GM19193 (cell line): Measurements from ENCODE around the gene COPS8.

Source experiments
- POLR2A ChIP-seq: IDR thresholded peaks from 4 replicates; pipeline ENCODE4 v1.6.1; 2011; ENCODE audit not compliant: insufficient read depth, insufficient read length; ENCODE audit errors: extremely low read depth

The COPS8 gene

GRCh38 chr2:237131749-237132533, 46.3 kb downstream of the COPS8 start:
- TF ChIP-seq POLR2A, result no peak

- no peak for TF ChIP-seq POLR2A
These were observed 47.1 kb downstream of the COPS8 start for GRCh38 chr2:237132799-237133198.

GRCh38 chr2:237134321-237135230, 48.9 kb downstream of the COPS8 start:
- TF ChIP-seq POLR2A, result no peak

DNA sequence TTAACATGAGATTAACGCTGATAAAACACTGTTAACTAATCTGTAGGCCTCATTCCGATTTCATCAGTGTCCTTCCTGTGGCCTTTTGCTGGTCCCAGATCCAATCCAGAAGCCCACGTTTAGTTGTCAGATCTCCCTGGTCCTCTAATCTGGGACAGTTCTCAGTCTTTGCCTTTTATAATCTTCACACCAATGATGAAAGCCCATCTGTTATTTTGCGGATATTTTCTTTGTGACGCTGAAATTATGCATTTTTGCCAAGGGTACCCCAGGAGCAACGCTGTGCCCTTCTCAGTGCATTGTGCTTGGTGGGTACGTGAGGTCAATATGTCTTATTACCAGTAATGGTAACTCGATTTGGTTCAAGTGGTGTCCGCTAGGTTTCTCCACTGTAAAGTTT, 51.1 kb downstream of the COPS8 start:
- no peak for TF ChIP-seq POLR2A

GRCh38 chr2:237137626-237138323, 52.1 kb downstream of the COPS8 start:
- no peak for TF ChIP-seq POLR2A

- TF ChIP-seq POLR2A, result no peak
These were observed 53.5 kb downstream of the COPS8 start for GRCh38 chr2:237139123-237139675.

DNA sequence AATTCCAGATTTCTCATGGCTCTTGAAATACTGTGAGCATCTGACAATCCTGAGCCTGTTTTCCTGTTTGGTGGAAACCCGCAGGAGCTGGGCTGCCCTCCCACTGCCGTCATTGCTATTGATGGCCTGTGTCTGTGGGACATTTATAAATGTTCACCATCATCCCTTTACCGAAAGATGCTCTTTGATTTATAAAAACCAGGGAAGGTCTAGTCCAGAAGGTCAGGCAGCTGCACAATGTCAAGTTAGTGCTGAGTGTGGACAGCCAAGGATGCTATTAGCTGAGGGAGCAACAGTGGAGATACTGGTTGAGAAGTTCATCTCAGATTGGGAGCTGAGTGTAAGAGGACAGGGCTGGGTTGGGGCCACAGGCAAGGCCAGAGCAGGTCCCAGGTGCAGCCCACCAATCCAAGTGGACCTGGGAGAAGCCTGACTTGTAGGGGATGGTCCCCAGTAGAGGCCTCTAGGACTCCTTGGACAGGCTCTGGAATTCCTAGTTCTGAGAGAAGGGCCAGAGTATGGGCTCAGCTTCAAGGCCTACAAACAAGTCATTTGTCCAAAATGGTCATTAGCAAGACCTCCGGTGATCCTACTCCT, 55.1 kb downstream of the COPS8 start:
- no peak for TF ChIP-seq POLR2A

- TF ChIP-seq POLR2A, result no peak
These were observed 55.9 kb downstream of the COPS8 start for GRCh38 chr2:237141571-237142051.

- TF ChIP-seq POLR2A, result no peak
These were observed 57.4 kb downstream of the COPS8 start for GRCh38 chr2:237143118-237143517.

- no peak for TF ChIP-seq POLR2A
These were observed 58.2 kb downstream of the COPS8 start for GRCh38 chr2:237143676-237144440.

DNA sequence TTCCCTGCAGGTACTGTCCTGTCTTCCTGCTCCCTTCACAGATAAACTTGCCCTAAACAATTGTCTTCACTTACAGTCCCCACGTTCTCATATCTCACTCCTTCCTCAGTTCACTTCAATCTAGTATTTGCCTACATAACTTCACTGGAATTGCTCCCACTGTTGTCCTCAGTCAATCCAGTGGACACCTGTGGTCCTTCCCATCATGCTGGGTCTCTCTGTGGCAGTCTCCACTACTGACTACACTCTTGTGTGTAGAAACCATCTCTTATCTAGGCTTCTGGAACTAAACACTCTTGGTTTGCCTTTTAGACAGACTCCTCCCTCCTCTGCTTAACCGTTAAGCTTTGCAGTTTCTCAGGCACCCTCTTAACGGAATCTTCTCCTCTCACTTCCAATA, 58.8 kb downstream of the COPS8 start:
- no peak for TF ChIP-seq POLR2A

DNA sequence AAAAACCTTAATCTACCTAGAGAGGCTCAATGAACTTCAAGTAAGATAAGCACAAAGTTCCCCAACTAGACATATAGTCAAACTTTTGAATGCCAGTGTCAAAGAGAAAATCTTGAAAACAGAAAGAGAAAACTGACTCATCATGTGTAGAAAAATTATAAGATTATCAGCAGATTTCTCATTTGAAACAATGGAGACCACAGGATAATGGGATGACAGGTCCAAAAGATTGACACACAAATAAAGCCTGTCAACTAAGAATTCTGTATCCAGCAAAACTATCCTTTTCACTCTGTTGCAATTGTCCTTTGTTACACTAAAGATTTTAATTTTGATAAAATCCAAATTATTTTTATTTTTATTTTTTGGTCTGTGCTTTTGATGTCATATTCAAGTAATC, 61.6 kb downstream of the COPS8 start:
- TF ChIP-seq POLR2A, result no peak

DNA sequence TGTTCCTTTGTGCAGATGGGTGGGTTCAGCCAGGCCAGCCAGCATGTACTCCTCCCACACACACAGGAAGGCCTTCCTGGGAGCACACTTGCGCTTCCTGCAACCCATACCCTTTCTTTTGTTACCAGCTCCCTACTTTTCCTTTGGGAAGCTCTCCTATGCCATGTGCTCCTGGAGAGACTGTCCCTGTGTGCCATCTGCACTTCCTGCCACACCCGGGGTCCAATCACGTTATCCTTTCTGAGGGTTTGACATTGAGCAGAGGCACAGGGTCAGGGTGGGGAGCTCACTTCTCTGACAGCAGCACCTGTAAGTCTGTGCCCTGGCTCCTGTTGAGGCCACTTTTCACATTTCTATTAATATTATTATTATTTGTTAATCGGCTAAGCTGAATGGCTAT, 62.9 kb downstream of the COPS8 start:
- TF ChIP-seq POLR2A, result no peak

DNA sequence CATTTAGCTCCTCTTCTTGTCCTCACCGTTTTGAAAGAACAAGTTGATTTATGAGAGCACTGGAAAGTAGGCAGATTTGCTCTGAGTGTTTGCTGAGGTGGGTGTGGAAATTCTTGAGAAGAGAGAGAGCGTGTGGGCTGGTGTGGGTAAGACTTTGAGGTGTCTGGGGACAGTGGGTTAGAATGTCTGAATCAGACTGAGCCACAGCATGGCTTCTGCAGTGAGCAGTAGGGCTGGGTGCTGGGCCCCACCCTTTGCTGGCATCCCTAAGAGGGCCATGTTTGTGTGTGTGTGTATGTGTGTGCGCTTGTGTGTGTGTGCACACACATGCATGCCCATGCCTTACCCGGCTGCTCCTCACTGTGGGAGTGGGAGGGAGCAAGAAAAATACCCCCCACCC, 63.7 kb downstream of the COPS8 start:
- no peak for TF ChIP-seq POLR2A
